Fibroblast of peridontal ligament (primary cell): ENCODE data around the gene FRMPD4.

Source experiments
- DNase-seq: peaks from one replicate; pipeline ENCODE4 v3.0.0-alpha.2; 2010; ENCODE audit errors: extremely low read depth

Gene FRMPD4

DNA sequence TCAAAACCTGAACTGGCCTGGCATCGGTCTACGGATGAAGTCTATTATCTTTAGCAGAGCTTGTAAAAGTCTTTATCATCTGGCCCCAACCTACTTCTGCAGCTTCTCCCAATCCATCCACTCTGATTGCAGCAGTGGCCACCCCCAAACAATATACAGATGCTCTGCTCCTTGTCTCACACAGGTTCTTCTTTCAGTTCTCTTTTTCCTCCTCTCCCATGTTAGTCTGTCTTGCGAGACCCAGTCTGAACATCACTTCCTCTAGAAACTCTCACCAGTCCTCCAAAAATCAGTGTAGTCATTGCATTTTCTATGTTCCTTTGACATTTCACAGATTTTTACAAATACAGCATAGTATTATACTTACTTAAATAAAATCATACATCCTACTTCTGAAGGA is 163.0 kb downstream of the FRMPD4 start:
- no peak for DNase-seq

DNA sequence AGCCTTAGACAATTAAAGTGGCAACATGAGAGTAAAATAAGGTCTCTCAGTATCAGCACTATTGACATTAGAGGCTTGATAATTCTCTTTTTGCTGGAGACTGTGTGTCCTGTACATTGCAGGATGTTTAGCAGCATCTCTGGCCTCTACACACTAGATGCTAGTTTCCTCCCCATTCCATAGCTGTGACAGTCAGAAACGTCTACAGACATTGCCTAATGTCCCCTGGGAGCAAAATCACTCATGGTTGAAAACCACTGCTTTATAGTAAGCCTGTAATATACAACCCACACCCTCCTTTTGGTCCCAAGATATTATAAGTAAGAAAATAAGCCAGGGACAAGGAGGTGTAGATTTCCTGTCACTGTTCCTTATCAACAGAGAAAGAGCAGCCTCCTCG is 166.0 kb downstream of the FRMPD4 start:
- peak; percentile 75 for DNase-seq

DNA sequence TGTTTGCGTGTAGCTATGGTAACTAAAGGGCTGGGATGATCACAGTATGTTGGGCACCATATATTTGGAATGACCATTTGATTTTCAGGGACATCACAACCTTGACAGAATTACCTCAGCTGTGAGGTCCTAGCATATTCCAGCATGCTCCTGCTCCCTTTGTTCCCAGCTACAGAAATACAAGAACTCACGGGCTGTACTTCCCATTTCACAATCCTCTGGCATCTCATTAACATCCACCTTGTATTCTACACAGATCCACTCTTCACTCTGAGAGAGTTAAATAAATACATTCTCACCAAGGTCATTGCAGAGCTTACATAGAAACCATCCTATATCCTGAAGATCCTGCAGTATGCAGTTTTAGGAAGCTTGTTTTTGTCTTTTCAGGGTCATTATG is 169.7 kb downstream of the FRMPD4 start:
- DNase-seq, result no peak

DNA sequence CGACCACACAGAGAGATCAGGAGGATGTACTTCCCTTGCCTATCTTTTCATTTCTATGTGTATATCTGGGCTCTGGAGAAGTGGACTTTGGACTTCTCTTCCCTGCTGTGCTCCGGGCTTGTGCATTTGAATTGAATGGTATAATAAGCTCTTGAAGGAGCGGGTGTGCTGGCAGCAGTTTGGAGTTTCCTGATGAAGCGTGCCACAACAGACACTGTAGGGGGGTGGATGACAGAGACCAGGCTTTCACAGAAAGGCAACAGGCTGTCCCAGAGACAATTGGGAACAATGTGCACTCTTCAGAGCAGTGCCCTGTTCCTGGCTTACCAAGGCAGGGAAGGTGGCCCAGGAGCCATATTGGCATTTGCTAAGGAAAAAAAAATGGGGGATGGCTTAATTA is 170.1 kb downstream of the FRMPD4 start:
- no peak for DNase-seq

DNA sequence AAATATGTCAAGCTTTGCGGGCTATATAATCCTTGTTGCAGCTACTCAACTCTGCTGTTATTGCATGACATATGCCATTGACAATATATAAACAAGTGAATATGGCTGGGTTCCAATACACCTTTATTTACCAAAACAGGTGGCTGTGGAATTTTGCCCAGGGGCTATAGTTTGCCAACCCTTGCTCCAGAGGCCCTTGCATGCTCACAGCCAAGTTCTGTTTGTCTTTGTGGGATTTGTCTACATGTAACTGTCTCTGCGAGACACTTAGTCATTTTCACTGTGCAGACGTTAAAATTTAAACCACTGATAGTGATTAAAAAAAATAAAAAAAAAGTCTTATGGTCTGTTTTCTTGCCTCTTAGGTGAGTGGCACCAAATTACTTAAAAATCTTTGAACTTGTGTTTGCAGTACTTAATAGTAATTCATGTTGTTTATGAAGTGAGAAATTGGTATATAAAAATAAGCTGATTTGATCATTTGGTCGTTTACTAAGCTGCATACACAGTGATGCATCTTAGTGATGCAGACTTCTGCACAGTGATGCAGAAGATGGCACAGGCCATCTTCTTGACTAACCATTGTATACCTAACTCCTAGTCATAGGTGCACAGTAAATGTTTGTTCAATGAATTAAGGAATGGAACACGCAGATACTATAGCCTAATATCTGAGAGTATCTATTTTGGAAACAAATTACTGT is 170.9 kb downstream of the FRMPD4 start:
- no peak for DNase-seq

DNA sequence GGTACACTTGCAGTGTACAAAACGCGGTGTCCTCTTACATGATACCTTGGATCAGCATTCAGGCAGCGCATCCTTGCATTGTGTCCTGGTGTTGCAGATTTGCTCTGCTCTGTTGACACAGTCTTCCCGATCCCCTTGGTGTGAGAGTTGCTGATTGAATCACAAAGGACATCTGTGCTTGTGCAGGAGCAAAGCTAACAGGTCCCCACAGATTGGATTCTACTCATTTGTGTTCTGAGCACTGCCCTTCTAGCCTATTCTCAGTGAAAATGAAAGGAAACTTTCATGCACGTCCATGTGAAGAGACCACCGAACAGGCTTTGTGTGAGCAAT is 171.4 kb downstream of the FRMPD4 start:
- DNase-seq, result no peak

DNA sequence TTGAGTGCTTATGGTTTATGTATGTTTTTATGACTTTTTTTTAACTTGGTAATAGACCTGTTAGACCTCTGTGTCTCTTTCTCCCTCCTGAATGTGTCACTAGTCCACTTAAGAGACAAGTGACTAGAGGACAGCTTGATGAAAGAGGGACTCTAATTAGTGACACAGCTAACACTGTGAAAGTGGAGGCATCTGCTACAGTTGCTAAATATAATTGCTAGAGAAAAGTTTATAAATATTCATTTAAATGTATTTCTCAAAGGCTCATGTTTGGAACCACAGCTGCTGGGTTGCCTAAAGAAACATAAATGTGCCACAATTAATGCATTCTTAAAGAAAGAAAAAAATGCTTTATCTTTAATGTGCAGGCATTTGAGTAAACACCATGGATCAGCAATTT is 176.4 kb downstream of the FRMPD4 start:
- DNase-seq, result no peak

DNA sequence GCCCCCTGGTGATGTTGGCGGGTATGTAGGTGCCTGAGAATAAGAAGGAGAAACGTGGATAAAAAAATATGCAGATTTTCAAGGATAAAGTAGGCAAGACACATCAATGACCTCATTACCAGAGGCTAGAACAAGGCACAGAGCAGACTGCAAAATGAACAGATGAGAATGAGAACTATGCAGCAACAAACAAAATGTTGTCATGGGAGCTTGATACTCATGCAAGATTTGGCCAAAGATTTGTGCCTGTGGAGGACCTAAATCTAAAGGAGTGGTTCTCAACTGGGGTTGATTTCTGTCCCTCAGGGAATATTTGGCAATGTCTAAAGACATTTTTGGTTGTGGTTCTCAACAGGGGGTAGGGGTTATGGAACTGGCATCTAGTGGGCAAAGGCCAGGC is 177.3 kb downstream of the FRMPD4 start:
- peak; percentile 8 for DNase-seq

DNA sequence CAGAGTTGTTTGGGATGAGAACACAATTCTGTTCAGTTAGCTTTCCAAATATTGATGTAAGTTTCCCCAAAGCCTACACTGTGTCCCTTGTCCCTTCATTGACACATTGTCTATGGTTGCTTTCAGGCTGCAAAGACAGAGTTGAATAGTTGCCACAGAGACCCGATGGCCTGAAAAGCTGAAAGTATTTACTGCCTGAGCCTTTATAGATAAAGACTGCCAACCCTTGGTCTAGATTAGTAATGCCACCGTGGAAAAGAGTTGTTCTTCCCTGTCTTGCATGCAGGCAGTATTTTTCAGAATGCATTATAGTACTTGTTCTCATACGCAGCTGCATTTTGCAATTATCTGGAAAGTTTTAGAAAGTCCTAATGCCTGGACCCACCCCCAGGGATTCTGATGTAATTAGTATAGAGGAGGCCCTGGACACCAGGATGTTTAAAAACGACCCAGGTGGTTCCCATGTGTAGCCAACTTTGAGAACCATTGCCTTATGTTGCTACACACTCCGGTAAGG is 180.8 kb downstream of the FRMPD4 start:
- peak; percentile 6 for DNase-seq

DNA sequence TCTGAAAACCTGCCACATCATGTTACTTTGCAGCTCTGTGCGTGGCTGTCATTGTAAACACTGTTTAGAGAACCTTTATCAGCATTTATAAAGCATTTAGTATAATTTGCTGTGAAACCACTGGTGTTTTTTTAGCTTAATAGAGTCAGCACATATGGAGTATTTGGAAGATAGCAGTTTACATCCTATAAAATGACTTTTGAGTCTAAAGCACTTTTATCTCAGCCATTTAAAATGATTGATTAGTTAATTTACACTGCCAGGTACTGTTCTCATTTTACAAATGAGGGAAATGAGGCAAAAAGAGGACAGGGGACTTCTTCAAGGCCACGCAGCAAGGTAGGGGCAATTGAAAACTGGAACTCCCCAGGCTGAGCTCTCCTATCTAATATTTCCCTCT is 181.7 kb downstream of the FRMPD4 start:
- no peak for DNase-seq

DNA sequence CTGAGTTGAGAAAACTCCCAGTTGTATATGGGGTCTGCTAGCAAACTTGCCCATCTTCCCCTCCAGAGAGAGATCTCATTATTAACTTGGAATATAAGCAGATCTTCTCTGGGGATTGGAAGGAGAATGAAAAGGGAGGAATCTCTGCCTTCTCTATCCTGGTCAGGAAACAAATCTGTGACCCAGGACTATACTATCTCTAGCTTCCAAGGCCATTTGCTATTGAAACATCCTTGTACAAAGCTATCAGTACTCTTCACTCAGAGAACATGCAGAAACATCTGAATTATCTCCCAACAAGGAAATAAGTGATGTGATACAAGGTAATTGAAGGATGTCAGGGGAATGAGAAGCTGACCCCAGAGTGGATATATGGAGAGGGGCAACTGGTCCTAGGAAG is 183.8 kb downstream of the FRMPD4 start:
- DNase-seq, result no peak

DNA sequence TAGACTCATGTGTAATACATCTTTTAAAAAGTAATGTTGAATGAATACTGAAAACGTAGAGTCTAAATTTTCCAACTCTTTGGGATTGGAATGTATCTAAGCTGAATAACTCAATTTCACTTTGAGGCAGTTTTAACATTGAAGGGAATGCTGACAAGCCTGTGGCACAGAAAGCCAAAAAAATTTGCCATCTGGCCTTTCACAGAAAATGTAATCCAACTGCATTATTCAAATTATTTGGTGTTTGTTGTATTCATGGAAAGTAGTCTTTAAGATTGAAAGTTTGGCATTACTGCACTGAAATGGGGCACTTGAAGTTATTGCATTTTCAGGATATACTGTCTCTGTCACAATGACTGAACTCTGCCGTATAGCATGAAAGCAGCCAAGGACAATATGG is 186.9 kb downstream of the FRMPD4 start:
- peak; percentile 19 for DNase-seq

DNA sequence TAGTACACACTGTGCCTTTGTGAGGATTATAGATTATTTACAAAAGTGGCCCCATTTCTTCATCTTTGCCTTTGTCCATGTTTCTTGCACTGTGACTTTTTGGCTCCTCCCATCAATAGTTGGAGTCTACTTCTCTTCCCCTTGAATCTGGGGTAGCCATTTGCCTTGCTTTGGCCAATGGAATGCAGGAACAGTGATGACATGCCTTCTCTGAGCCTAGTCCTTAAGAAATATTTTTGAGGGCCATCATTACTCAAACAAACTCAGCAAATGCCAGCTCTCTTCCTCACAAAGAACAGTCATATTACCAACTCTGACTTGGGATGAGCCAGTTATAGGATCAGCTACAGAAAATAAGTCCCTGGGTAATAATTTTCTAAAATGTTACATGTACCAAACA is 189.6 kb downstream of the FRMPD4 start:
- DNase-seq, result peak; percentile 3

DNA sequence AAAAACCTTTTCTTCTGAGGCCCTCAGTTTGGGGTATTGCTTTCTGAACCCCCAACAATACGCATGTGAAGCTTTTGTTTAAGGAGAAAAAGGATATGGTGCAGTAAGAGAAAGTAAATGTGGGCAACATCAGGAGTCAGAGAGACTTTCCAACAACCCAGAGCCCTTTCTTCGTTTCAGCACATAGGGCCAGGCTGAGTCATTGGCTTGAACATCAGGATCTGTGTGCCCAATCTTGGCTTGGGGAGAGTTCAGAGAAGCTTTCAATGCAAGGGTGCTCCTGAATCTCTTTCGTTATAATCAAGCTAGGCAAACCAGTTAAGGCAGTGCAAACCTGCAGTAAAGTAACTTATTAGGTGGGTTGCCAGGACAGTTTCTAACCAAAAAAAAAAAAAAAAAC is 191.2 kb downstream of the FRMPD4 start:
- DNase-seq, result peak; percentile 3

DNA sequence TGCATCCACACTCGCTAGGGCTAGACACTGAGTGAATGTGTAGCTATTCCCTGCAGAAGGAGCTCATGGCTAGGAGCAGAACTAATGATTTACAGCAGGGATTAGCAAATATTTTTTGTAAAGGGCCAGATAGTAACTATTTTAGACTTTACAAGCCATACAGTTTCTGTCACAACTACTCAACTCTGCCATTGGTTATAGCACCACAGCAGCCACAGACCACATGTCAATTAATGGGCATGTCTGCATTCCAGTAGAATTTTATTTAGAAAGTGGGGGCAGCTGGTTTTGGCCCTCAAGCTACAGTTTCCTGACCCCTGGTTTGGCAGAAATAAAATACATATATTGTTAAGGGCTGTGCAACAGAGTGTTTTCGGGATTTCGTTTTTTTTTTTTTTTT is 192.6 kb downstream of the FRMPD4 start:
- no peak for DNase-seq

DNA sequence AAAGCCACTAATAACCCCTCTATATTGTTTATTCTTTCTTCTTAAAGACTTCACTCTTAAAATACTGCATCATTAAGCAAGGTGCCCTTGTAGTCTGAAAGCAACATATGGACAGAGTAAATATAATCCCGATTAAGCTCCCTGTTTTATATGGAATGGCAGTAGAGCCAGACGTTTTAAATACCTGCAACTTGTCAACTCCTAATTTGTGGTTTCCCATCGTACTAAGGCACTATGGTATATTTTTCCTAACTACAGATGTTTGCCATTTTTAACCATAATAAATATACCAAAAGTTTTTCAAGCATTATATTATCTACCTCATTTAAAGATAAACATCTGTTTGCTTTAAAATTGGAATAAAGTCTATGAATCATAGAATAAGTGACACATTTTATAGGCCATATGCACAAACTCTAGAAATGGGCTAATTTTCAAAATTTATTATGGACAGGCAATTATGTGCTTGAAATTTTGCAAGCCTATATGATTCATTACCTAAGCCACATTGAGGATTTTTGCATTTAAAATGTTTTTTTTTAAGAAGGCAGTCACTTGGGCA is 194.6 kb downstream of the FRMPD4 start:
- DNase-seq, result no peak

DNA sequence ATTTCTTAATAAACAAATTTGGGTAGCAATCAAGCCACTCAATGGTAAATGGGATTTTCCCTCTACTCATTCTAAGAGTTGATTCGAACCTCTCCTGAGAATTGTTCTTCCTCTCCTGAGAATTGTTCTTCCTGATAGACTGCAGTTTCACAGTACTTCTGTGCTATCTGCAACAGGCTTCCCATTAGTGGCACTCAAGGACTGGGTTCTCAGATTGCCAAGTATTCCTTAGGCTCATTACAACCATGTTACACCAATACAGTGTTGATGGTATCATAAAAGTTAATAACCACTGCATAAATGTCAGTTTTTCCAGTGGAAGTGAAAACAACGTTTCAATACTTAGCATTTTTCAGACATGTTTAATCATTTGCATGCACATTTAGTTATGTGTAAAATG is 201.6 kb downstream of the FRMPD4 start:
- DNase-seq, result no peak

DNA sequence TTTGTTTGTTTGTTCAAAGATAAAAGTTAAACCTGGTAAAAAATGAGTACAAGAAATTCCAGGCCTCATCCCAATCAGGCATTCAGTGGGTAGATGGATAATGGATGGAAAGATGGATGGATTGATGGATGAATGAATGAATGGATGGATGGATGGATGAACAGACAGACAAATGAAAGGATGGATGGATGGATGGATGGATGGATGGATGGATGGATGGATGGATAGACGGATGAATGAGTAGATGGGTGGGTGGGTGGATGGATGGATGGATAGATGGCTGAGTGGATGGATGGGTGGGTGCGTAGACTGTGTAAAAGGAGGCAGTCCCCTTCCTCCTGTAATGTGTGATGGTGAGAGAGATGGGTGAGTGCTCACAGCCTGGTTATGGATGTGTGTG is 206.7 kb downstream of the FRMPD4 start:
- DNase-seq, result no peak

DNA sequence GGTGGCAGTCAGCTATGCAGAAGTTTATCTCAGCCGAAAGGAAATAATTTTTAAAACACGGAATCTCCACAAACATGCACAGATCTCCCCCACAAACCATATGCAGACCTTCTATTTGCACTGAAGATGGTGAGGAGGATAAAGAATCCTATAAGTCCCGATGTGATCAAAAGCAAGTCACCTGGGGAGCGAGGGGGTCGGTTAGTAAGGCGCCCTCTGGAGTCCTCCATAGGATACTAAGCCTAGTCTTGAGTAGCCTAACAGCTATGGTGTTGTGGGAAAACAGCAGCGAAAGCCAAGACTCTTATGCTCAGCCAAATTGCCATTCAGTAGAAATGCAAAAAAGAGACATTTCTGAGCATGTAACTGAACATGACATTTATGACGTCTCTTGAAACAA is 210.9 kb downstream of the FRMPD4 start:
- DNase-seq, result no peak

DNA sequence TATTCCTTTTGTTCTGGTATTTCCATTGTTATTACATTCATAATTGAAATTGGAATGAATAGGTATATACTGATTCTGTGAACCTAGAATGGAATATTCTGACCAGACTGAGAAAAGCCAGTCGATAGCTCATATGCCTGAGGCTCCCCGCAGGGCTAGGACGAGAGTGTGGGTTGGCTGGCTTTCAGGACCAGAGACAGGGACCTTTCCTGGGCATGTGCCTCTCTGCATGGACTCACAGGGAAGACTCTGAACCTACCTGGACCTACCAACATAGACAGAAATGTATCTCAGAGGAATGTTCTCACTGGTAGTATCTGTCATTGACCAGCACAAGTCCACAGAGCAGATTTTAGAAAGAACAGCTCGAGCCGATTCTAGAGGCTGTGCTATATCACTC is 214.6 kb downstream of the FRMPD4 start:
- no peak for DNase-seq

DNA sequence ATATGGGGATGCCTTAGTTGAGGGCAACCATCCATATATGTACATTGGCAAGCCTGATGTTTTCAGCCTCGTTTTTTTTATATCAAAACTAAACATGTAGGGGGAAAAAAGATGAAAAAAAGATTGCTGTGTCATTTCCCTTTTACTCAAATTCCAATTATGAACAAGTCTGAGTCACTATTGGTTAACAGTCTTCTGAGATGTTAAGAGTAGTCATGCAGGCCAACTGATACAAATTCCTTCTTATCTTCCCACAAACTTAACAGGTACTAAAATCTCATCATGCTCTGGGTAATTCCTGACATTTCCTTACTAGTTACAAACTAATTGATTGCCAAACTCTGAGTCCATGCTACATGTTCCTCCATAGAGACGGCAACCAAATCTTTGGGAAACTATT is 222.1 kb downstream of the FRMPD4 start:
- DNase-seq, result peak; percentile 69

DNA sequence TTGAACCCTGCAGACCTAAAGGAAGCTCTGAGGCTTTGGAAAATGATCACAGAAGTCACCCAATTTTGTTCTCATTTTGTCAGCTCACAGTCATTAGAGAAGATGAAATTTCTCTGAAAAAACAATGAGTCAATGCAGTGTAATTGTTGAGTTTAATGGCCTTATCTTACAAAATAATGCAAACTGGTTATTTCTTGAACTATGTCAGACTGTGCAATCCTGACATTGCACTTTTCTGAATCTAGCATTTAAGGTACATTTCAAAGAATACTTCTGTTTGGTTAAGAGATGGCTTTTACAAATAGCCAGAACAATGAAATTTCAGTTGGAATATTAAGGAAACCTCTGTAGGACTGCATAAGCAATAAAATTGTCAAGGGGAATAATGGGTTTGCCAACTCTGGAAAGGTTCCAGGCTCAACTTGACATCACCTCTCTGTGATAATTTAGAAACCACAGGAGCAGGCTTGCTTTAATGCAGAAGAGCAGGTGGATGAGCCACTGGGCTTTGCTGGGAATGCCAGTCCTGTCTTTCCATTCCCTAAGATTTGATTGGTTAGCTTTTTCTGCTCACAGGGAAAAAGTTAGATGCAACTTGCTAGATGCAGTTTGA is 222.8 kb downstream of the FRMPD4 start:
- DNase-seq, result peak; percentile 33

DNA sequence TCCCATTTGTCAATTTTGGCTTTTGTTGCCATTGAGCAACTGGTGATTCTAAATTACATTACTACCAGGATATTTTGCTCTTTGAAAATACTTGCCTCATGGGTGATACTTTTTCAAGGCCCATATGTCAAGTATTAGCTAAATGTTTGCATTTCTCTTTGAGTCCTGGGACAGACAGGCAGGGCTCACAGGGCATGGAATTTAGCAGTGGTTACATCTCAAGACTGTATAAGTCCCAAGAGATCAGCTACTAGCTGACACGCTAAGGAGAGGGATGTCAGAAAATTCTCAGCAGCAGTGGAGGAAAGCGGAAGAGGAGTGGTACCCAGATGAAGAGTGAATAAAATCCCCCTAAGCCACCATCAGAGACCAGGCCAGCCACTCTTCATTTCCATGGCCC is 224.9 kb downstream of the FRMPD4 start:
- no peak for DNase-seq

DNA sequence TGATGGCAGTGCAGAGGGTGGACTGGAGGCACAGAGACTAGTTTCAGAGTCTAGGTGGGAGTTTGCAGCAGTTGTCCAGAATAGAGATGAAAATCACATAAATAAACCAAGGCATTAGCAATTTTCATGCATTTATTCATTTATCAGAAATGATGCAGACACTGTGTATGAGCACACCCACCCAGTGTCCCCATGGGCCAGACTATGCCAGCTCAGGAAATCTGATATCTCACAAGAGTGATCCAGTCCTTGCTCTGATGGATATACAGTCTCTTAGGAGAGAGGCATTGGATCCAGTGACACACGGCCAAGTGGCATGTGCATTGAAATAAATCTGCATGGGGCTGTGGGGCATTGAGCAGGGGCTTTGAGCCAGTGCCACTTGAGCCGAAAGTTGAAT is 228.2 kb downstream of the FRMPD4 start:
- no peak for DNase-seq
